ENCODE measurements around the gene BCAS3.
"Not testable (repeated sequence)": the region's sequence is repeated elsewhere in the genome, so short reads cannot be mapped to it uniquely, and the experiment has no call there.

Gene BCAS3

GRCh38 chr17:60677308-60678117 is at the start of gene BCAS3:
Gene BCAS3, plus strand, starts transcription at chr17:60677851.
- peak; percentile 99 for DNase-seq (ENCODE audit: low spot score)

GRCh38 chr17:60628252-60628889 is 49.3 kb upstream of the BCAS3 start:
- no peak for DNase-seq (ENCODE audit: low spot score)

- DNase-seq (ENCODE audit: low spot score), result no peak
Measured at GRCh38 chr17:60629120-60629519, 48.5 kb upstream of the BCAS3 start.

- no peak for DNase-seq (ENCODE audit: low spot score)
Measured at GRCh38 chr17:60630352-60630751, 47.3 kb upstream of the BCAS3 start.

- DNase-seq (ENCODE audit: low spot score), result no peak
Measured at GRCh38 chr17:60631119-60631518, 46.5 kb upstream of the BCAS3 start.

- no peak for DNase-seq (ENCODE audit: low spot score)
Measured at GRCh38 chr17:60637683-60638082, 40.0 kb upstream of the BCAS3 start.

- no peak for DNase-seq (ENCODE audit: low spot score)
Measured at GRCh38 chr17:60639019-60639330, 38.7 kb upstream of the BCAS3 start.

GRCh38 chr17:60640503-60640902 is 37.1 kb upstream of the BCAS3 start:
- DNase-seq (ENCODE audit: low spot score), result no peak

- no peak for DNase-seq (ENCODE audit: low spot score)
Measured at GRCh38 chr17:60641126-60641525, 36.5 kb upstream of the BCAS3 start.

- DNase-seq (ENCODE audit: low spot score), result peak; percentile 86
Measured at GRCh38 chr17:60641810-60642220, 35.8 kb upstream of the BCAS3 start.

GRCh38 chr17:60645918-60646523 is 31.6 kb upstream of the BCAS3 start:
- no peak for DNase-seq (ENCODE audit: low spot score)

- no peak for DNase-seq (ENCODE audit: low spot score)
Measured at GRCh38 chr17:60646701-60647100, 30.9 kb upstream of the BCAS3 start.

GRCh38 chr17:60647705-60648104 is 29.9 kb upstream of the BCAS3 start:
- no peak for DNase-seq (ENCODE audit: low spot score)

- no peak for DNase-seq (ENCODE audit: low spot score)
Measured at GRCh38 chr17:60652454-60653247, 25.0 kb upstream of the BCAS3 start.

- no peak for DNase-seq (ENCODE audit: low spot score)
Measured at GRCh38 chr17:60653569-60653968, 24.1 kb upstream of the BCAS3 start.

GRCh38 chr17:60656499-60656898 is 21.2 kb upstream of the BCAS3 start:
- DNase-seq (ENCODE audit: low spot score), result peak; percentile 33

GRCh38 chr17:60659156-60659555 is 18.5 kb upstream of the BCAS3 start:
- no peak for DNase-seq (ENCODE audit: low spot score)

- no peak for DNase-seq (ENCODE audit: low spot score)
Measured at GRCh38 chr17:60661489-60661888, 16.2 kb upstream of the BCAS3 start.

- no peak for DNase-seq (ENCODE audit: low spot score)
Measured at GRCh38 chr17:60664022-60664421, 13.6 kb upstream of the BCAS3 start.

GRCh38 chr17:60665602-60666001 is 12.0 kb upstream of the BCAS3 start:
- DNase-seq (ENCODE audit: low spot score), result no peak

GRCh38 chr17:60668741-60669140 is 8.9 kb upstream of the BCAS3 start:
- not testable (repeated sequence) for DNase-seq (ENCODE audit: low spot score)

GRCh38 chr17:60671482-60671881 is 6.2 kb upstream of the BCAS3 start:
- DNase-seq (ENCODE audit: low spot score), result no peak

- DNase-seq (ENCODE audit: low spot score), result not testable (repeated sequence)
Measured at GRCh38 chr17:60674637-60675036, 3.0 kb upstream of the BCAS3 start.

Data from hematopoietic multipotent progenitor cell treated with erythropoietin and hydrocortisone succinate and interleukin-3 and kit ligand, for 15 days (in vitro differentiated cells).